Choroid plexus epithelial cell (primary cell): ENCODE measurements around the gene ST7L.
"Not testable (repeated sequence)": the region's sequence is repeated elsewhere in the genome, so short reads cannot be mapped to it uniquely, and the experiment has no call there.

Experiments
- DNase-seq: peaks from one replicate; pipeline ENCODE4 v3.0.0-alpha.2; 2010; ENCODE audit warnings: low read depth
- H3K4me3 ChIP-seq: 2 replicates; pipeline ENCODE4 v1.5.1; 2011; ENCODE audit warnings: low read depth, mild to moderate bottlenecking, control low read depth, low read length, moderate library complexity
- TF ChIP-seq, protein P1 (sequence below): conservative IDR thresholded peaks from 2 replicates; pipeline ENCODE4 v1.5.1; 2011; ENCODE audit warnings: low read depth, mild to moderate bottlenecking, control low read depth, inconsistent platforms, low read length, moderate library complexity

Gene ST7L

GRCh38 chr1:112629256-112629655 lies 10.3 kb upstream of the ST7L start:
- no peak overlapping the region for H3K4me3 ChIP-seq
- DNase-seq: no peak
- TF ChIP-seq, protein P1, sequence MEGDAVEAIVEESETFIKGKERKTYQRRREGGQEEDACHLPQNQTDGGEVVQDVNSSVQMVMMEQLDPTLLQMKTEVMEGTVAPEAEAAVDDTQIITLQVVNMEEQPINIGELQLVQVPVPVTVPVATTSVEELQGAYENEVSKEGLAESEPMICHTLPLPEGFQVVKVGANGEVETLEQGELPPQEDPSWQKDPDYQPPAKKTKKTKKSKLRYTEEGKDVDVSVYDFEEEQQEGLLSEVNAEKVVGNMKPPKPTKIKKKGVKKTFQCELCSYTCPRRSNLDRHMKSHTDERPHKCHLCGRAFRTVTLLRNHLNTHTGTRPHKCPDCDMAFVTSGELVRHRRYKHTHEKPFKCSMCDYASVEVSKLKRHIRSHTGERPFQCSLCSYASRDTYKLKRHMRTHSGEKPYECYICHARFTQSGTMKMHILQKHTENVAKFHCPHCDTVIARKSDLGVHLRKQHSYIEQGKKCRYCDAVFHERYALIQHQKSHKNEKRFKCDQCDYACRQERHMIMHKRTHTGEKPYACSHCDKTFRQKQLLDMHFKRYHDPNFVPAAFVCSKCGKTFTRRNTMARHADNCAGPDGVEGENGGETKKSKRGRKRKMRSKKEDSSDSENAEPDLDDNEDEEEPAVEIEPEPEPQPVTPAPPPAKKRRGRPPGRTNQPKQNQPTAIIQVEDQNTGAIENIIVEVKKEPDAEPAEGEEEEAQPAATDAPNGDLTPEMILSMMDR: no peak

DNA sequence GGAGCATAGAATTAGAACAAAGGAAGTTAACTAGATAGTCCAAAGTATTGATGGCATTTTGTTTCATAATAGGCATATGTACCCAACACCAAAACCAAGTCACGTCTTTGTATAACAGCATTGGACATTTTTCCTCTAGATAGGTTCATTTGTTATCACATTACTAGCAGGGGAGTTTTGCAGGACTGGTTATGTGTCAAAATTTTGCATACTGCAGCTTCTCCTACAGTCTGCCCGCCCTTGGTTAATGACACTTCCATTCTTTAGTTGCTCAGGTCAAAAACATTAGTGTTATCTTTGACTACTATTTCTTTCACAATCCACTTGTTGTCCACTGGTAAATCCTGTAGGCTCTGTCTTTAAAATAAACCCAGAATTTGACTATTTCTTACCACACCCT lies 9.6 kb upstream of the ST7L start:
- no peak overlapping the region for H3K4me3 ChIP-seq
- TF ChIP-seq, protein P1: no peak
- no peak for DNase-seq

DNA sequence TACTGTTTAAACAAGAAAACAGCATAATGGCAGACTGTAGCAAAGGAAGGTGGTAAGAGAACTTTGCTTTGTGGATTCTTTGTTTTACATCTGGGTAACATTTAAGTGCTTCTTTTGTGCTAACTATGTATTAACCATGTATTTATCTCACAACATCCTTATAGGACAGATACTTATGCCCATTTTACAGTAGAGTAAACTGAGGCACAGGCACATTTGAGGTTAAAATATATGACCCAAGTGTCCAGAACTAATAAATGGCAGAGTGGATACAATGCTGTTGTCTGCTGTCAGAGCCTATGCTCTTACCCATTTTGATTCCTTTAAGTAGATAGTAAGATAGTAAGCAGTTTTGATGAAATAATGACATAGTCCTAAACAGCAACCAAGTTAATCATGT lies 7.9 kb upstream of the ST7L start:
- TF ChIP-seq, protein P1: no peak
- H3K4me3 ChIP-seq: no peak overlapping the region
- no peak for DNase-seq

DNA sequence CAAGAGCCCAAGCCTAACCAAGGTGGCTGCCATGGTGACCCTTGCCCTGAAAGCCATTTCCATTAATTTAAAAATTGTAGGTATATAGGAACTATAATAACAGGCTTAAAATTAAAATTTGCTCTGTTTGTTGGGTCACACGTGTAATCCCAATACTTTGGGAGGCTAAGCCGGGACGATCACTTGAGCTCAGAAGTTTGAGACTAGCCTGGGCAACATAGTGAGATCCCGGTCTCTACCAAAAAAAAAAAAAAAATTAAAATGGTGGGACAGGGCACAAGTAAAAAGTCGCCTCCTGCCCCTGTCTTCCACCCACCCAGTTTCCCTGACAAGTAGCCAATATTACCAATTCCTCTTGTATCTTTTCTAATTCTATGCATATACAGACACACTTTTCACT lies 7.3 kb upstream of the ST7L start:
- DNase-seq: no peak
- H3K4me3 ChIP-seq: no peak overlapping the region
- TF ChIP-seq, protein P1: no peak

- DNase-seq: peak; percentile 47
- TF ChIP-seq, protein P1: no peak
These were observed 6.8 kb upstream of the ST7L start for GRCh38 chr1:112625696-112626095.

GRCh38 chr1:112624493-112624892 lies 5.6 kb upstream of the ST7L start:
- DNase-seq, H3K4me3 ChIP-seq: not testable (repeated sequence)

More at GRCh38 chr1:112625696-112626095, 6.8 kb upstream of the ST7L start:
- no peak overlapping the region for H3K4me3 ChIP-seq

GRCh38 chr1:112620377-112620695 lies 1.4 kb upstream of the ST7L start:
- DNase-seq: no peak
- H3K4me3 ChIP-seq: peak overlapping the region; percentile 99
- TF ChIP-seq, protein P1: no peak
